NCI-H446 (cell line): Measurements from ENCODE around the gene TSPAN18.

Experiments
- DNase-seq, 2 experiments: peaks; one replicate each; lab custom pipeline; 2025; lab: John Stamatoyannopoulos, UW

TSPAN18 gene

DNA sequence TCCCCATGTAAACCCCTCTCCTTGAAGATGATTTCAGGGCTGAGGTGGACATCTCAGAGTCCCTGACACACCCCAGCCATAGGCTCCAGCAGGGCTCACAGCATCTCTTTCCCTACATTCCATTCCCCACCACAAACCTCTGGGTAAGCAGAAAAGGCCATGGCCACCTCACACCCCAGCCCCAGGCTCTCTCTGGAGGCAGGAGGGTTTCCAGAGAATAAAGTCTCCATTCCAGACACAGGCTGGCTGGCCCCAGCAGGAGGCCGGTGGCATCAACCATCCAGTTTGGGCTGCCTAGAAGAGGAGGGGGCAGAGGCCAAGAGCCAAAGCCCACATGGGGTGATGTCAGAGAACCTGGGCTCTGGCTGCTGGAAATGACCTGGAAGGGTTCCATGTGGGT lies 162.5 kb downstream of the TSPAN18 start:
- peak in 1 of 2 experiments; percentile 71 for DNase-seq

- DNase-seq: no peak
Observed at GRCh38 chr11:44892843-44893242, 166.1 kb downstream of the TSPAN18 start.

DNA sequence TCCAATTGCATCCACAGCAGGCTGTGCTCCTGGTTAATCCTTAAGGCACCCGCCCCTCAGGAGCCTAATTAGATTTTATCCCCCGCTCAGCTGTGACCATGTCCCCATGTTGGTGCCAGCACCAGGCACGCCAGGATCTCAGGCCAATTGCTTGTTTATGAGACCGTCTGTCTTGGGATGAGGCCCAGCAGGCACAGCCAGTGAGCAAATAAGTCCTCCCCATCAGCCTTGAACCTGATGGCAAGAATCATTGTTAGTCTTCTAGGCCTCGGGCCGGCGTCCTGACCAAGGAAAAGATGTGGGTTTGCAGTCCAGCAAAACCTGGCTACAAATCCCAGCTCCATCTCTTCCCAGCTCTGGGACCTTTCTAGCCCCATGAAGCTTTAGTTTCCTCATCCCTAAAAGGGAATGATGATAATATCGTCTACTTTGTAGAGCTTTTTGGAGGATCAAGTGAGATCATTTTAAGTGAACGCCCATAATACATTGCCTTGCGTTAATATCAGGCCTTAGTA lies 166.6 kb downstream of the TSPAN18 start:
- peak; percentile 96 to 99 for DNase-seq

DNA sequence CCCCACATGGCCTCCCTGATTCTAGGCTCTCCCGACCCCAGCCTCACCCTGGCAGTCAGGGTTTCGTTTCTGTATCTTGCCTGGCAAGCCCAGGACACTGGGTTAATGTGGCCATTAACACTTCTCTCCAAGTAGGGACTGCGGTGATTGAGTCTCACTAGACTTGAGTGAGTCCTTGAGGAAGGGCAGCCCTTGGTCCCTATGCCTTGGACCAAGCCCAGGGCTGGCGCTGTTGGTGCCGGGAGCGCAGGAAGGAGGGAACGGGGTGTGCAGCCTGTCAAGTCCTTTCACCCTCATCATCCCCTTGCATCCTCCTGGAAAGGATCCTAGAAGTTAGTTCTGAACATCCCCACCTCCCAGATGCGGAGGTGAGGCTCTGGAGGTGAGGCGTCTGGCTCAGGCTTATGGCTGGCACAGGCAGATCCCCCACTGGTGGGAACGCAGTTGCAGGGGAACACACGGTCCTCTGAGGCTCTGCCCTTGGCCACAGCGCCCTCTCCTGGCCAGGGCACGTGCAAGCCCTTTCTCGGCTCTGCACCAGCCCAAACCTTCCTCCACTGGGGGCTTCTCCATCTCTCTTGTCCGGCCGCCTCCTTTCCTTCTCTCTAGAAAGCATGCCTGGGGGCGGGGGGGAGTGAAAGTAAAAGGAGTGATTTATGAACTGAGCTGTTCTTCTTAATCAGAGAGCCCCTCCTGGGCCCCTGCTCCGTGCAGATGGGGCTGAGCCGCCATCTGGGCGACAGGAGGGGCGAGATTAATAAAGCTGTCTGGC lies 167.3 kb downstream of the TSPAN18 start:
- DNase-seq: peak; percentile 89 to 96

- peak in 1 of 2 experiments; percentile 74 for DNase-seq
Observed at GRCh38 chr11:44899959-44900358, 173.2 kb downstream of the TSPAN18 start.

DNA sequence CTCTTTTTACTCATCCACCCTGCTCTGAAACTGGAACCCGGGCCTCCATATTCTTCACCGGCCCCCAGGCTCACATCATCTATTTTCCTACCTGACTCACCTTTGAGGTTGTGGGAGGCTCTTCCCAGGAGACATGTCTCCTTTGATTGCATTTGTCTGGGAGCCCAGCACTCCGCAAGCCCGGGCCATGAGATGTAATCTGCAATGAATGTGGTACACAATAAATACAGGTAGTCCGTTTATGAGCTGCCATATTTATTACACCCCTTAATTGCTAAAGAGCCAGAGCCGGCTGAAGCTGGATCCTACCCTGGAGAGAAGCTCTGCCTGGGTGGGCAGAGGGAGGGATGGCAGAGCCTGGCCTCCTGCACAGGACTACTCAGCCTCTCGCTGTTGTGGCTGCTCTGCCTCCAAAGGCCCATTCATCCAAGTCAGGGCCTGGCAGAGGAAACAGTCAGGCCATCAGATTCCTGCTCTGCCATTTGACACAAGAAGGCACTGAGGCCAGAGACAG lies 174.4 kb downstream of the TSPAN18 start:
- no peak for DNase-seq

DNA sequence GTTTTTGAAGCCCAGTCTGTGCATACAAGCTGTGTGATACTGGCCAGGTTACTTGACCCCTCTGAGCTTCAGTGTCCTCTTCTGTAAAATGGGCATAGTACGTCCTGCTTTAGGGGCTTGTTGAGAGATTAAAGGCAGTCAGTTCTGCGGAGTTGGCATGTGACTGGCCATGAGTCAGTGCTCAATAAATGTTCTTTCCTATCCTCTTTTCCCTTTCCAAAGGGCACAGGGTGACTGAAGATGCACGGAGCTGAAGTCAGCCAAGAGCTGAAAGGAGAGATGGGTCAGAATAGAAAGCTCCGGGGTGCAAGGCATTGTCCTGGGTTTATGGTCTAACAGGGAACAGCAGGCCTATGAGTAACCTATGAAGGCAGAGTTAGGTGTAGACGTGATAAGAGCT lies 175.0 kb downstream of the TSPAN18 start:
- no peak for DNase-seq

- no peak for DNase-seq
Observed at GRCh38 chr11:44903035-44903434, 176.3 kb downstream of the TSPAN18 start.

DNA sequence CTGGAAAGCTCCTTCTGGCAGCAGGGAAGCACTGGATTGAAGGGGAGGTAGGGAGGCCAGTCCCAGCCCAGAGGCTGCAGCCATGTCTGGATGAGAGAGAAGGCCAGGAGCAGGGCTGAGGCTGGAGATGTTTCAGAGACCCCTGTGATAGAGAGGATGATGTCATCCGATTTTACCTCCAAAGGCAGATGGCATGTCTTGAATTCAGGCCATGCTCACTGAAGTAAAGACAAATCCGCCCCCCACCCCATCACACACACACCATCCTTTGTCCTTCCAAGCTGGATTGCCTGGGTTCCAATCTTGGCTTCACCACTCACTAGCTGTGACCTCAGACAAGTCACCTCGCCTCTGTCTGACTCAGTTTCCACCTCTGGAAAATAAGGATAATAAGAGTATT lies 176.8 kb downstream of the TSPAN18 start:
- peak in 1 of 2 experiments; percentile 77 for DNase-seq

GRCh38 chr11:44904261-44905020 lies 177.7 kb downstream of the TSPAN18 start:
- peak in 1 of 2 experiments; percentile 67 for DNase-seq

- DNase-seq: peak in 1 of 2 experiments; percentile 56
Observed at GRCh38 chr11:44905131-44905866, 178.5 kb downstream of the TSPAN18 start.

DNA sequence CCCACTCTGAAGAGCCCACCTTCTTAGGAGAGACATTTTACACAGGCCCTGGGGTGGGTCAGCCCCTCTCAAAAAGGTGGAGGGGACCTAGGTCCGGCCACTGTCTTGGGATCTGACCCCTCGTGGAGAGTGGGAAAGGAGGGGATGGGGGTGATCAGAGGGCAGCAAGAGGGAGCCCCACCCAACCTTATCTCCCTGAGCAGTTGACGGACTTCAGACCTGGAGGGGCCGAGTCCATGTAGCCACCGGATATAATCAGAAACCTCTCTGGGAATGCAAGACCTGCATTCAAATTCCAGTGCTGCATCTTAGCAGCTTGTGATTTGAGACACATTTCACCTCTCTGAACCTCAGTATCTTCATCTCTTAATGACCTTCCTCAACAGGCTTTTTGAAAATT lies 179.9 kb downstream of the TSPAN18 start:
- DNase-seq: no peak

DNA sequence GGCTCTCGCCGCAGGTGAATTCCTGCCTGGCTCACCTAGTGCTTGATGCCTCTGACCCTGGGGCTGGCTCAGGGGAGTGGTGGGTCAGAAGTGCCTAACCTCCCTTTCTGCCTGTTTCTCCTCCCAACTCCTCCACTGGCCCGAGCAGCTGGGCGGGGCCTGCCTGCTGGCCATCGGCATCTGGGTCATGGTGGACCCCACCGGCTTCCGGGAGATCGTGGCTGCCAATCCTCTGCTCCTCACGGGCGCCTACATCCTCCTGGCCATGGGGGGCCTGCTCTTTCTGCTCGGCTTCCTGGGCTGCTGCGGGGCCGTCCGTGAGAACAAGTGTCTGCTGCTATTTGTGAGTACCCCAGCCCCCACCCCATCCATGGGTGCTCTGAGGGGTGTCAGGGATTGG lies 182.8 kb downstream of the TSPAN18 start:
- no peak for DNase-seq

DNA sequence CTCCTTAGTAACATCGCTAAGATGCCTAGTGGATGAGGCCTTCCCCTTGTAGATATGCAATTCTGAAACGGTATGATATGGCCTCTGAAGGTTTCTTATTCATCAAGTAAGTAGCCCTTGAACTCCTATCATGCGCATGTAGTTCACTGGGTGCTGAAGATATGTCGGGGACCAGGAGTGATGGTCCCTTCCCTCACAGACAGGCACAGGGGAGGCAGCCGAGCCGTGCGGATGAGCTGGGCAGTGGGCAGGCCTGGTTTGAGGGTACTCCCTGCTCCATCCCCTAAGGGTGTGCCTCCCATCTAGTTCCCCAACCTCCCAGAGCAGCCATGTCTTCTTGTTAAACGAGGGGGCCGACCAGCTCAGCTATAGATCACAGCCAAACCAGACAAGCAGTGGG lies 183.8 kb downstream of the TSPAN18 start:
- DNase-seq: no peak

DNA sequence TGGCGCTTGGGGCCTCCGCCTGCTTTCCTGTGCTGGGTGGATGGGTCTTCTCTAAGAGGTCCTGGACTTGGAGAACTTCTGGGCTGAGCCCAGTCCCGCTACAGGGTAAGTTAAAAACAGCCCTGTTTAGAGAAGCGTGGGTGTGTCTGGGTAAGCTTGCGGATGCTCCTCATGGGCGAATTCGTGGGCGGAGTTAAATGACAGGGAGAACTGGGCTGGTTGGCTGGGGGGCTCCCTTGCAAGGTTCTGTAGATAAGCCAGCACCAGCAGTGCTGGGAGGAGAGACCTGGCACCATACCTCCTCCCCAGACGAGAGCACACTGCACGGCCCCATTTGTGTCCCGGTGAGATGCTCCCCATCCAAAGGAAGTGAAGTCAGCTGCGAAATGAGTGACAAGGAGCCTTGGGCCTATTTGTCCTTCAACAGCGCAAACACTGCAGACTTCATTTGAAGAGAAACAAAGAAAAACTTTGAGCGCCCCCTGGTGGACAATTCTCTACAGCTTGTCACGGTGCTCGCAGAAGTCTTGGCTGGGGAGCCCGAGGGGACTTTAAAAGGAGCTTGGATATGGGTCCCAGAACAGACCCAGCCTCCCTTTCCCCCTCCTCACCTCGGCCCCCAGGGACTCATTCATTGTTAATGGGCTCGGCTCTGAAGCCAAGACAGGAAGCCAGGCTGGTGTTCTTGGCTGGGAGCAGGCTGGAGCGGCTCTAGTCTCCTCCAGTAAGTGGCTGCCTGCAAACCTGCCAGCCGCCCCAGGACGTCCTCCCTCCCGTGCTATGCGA lies 184.5 kb downstream of the TSPAN18 start:
- peak; percentile 99 for DNase-seq

- DNase-seq: no peak
Observed at GRCh38 chr11:44912270-44912987, 185.7 kb downstream of the TSPAN18 start.

GRCh38 chr11:44913502-44913901 lies 186.7 kb downstream of the TSPAN18 start:
- peak in 1 of 2 experiments; percentile 37 for DNase-seq

GRCh38 chr11:44914105-44914504 lies 187.3 kb downstream of the TSPAN18 start:
- no peak for DNase-seq

GRCh38 chr11:44915004-44915403 lies 188.2 kb downstream of the TSPAN18 start:
- DNase-seq: no peak

GRCh38 chr11:44915621-44916020 lies 188.9 kb downstream of the TSPAN18 start:
- no peak for DNase-seq

DNA sequence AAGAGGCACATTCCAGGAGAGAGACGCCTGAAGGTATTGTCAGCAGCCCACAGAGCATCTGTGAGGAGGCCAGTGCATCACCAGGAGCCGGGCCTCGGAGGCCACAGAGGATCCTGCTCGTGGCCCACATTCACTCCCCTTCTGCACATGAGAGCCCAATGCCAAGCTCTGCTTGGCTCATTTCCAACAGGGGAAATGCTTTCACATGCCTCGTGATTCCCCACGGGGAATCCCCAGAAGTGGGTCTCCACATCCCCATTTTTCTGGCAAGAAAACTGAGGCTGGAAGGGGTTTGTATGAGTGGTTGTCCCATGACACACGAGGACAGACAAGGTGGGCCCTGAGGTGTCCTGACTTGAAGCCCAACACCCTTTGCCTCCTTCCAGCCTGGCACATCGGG lies 189.6 kb downstream of the TSPAN18 start:
- DNase-seq: no peak
